Activated CD8-positive, alpha-beta memory T cell treated with anti-CD3 and anti-CD28 coated beads, Interleukin-2, amount 50 U/mL, for 1 hour (primary cell): ENCODE results near the gene KLHL40.

Experiments used
- DNase-seq: peaks from one replicate; pipeline ENCODE4 v3.0.0-alpha.2; 2020; ENCODE audit errors: extremely low read depth

KLHL40 gene

DNA sequence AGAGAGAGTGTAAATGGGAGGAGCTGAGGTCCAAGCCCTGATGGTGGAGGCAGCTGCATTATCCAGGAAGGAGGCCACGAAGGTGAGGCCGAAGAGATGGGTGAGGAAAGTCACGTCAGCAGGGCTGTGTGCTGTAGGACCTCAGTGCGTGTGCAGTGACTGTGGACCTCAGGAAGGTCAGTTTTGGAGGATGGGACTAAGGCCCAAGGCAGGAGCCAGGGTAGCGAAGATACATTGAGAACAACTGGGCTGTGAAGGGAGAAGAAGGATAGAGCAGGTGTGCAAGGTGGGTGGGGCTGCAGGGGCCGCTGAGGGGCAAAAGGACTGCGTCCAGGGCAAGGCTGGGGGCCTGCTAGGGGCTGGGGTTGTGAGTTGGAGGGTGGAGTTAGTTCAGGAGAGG lies 4.9 kb downstream of the KLHL40 start:
- DNase-seq = no peak

DNA sequence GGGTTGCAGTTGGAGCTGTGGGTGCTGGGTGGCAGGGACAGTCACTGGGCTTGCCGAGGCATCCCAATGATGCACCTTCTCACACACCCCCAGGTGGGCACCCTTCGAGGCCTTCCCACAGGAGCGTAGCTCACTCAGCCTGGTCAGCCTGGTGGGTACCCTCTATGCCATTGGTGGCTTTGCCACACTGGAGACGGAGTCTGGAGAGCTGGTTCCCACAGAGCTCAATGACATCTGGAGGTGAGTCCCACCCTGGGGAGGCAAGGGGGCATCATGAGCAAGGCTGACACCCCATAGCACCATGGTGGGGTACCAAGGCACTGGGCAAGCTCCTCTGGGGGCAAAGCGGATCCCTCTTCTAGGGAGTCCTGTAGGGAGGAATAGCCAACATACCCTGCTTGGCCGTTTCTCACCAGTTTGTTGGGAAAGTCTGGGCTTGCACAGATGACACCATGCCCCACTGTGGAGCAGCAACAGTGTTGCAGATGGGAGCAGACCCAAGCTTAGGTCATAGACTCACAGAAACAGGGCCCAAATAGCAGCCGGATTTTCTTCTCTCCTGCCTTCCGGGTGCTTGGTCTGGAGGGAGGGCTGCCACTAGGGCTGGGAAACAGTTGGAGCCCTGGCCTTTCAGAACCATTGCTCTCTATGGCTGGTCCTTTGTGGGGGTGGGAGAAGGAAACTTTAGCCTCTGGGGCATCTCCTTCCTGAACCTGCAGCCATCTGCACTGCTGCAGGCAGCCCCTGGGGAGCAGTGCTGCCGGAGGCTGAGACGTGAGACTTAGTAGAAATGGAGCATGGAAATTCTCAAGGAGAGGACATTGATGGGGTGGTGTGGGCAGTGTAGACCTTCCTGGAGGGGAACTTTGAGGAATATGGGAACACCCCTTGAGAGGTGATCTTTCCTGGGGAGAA lies 5.7 kb downstream of the KLHL40 start:
- no peak for DNase-seq

DNA sequence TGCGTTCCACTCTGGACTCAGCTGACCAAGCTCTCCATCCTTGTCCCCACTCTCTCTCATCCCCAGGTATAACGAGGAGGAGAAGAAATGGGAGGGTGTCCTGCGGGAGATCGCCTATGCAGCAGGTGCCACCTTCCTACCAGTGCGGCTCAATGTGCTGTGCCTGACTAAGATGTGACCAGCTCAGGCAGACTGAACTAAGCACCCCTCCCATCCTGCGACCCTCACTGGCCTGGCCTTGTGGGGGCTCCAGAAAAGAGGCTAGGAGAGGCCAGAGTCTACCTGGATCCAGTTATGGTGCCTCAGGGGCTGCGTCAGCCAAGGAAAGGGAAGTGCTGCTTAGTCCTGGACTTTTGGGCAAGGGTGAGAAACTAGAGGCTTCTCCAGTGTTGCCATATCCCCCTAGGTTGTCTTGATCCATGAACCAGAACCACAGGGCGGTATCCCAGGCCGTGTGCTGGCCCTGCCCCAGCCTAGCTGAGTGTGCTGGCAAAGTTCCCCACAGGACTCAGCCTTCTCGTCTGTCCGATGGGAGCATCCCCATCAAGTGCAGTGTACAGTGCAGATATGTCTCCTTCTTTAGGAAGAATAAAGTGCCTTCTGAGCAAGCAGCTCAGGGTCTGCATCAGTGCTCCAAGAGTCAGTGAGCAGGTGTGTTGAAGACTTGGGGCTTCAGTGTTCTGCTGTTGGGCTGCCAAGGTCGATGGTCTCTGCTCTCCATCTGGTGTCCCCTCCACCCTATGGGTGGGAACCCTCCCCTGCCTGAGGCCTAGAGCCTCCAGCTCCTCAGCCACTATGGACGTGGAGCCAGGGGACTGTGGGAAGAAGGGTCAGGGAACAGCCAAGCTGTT lies 6.7 kb downstream of the KLHL40 start:
- DNase-seq = no peak

DNA sequence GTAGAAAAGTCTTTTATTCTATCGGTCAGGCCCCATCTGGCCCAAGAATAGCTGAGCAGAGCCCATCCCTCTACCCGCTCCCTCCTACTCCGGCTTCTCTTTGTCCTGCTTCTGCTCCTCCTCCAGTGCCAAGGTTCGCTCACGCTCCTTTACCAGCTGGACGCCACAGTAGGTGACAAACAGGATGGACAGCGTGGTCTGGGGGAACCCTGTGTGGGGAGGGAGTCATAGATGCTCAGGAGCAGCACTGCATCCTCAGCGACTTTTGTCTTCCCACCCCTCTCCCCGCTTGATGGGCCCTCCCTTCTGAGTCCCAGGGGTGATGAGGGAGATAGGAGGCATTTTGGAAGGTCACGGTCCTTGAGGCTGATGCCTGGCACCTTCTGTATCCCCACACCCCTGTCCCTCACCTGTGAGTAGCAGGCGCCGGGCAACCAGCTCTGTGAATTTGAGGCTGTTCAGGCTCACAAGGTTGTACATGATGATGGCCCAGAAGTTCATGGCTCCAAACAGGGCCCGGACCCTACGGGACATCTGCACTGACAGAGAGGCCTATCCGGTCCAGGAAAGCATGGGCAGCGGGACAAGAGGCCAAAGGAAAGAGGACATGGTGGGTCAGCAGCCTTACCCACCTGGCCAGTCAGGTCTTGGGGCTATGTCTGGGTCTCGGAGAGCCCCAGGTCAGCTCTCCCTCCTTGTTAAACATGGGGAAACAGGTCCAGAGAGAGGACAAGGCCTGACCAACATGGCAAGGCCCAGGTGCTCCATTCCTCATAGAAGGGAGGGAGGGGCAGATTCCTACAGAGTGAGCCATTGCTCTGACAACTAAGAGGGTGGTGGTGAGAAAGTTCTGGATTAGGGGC lies 7.6 kb downstream of the KLHL40 start:
- no peak for DNase-seq

DNA sequence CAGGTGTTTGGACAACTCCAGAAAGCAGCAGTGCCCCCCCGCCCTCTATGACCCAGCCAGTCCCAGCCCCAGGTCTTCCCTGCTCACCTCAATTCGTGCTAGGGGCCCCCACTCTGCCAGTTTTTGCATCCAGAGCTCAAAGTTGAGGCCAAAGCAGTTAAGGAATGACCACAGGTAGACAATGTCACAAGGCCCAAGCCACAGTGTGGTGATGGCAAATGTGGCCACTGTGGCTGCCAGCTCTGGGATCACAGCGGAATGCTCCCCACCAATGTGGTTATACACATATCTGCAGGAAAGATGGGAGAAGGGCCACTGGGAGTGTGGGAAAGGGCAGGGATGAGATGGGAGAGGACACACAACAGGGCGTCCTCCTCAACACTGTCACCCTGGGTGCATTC lies 8.2 kb downstream of the KLHL40 start:
- no peak for DNase-seq

DNA sequence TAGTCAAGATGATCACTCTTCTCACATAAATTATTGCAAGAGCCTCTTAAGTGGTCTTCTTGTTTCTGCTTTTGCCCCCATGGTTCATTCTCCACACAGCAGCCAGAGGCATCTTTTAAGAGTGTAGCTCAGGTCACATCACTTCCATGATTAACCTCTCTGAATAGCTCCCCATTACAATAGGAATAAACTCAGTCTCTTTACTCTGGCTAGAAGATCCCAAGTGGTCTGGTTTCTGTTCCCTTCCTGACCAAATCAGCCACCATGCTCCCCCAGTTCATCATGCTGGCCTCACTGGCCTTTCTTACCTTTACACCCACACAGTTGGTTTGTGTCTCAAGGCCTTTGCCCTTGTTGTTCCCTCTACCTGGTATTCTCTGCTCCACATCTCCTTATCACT lies 9.0 kb downstream of the KLHL40 start:
- no peak for DNase-seq

DNA sequence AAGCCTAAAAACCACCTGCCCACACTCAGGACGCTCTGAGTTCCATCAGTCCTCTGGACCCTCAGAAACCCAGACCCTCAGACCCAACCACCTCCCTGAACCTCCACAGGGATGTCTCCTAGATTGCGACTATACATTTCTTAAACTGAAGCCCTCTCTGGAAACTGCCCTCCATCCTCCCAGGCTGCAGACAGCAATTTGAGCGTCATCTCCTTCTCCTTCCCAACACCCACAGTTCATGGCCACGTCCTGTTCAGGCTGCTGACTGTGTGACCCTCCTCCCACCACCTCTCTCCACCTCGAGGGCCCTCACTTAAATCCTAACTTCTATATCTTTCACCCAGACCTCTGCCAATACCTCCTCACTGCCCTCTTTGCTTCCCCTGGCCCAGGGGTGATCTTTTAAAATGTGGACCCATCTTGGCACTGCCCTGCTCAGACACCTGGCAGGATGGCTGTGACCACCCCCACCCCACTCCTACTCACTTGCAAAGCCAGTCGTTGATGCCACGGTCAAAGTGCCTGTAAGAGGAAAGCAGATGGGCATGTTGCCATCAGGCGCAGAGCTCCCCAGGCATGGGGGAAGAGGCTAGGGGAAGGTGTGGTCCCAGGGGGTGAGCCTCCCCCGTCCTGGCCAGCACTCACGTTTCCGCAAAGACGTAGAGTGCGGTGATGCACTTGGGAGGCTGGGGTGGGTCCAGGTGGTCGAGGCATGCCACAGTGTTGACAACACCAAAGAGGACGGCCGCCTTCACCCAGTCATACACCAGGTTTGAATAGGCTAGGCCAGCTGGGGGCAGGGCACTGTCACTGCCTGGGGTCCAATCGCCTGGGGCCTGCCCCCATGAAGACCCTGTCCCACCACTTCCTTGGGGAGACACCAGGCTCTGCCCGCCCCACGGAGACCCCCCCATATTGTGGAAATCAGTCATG lies 11.3 kb downstream of the KLHL40 start:
- DNase-seq = no peak

DNA sequence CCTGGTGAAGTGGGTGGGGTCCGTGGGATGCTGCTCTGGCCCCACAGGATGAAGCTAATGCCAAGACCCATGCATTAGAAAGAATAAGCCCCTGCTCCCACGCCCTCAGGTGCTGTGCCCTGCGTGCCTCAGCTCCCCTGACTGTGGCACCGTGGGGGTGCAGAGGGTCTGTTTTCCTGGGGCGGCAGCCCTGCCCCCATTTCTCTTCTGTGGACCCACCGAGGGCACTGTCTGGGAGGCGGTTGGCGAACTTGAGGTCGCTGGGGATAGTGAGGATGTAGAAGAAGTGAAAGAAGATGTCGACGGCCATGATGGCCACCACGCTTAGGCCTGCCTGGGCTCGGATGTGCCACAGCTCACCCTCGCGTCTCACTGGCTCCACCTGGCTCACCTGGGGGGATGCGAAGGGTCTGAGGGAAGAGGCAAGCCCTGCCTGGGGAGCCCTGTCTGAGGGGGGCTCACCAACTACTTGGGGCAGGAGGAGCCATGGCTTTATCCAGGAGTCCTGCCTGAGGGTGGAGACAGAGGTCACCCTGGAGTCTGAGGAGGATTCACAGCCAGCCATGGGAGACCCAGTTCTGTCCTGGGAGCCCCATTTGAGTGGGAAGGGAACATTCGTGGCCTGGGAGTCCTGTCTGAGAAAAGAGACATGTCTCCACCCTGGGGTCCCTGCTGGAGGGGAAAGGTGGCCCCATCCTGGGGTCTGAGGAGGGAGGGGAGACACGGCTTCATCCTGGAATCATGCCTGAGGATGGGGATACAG lies 12.1 kb downstream of the KLHL40 start:
- no peak for DNase-seq

DNA sequence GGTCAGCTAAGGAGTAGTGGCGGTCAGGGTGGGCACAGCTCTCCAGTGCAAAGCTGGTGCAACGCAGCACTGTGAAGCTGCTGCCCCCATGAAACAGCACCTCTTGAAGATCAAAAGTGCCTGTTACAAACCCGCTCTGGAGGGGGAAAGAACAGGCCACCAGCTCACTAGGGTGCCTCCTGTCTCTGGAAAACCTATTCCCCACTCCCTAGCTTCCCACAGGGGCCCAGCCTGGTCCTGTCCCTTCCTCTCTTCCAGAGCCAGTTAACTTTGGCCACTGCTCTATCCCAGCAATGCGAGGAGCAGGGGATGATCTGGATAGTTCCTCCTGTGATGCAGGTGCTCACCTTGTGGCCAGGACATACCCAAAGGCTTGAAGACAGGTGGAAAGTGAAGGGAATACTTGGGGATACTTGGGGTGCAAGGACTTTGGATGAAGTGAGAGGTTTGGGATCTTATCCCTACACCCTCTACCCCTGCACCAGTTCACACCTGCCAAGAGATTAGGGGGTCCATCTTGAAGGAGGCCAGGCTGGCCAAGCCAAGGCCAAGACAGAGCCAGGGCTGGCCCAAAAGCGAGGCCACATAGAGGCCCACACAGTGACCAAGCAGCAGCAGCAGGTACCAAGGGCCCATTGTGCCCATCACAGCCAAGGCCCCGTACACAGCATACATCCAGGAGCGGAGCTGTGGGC lies 13.0 kb downstream of the KLHL40 start:
- DNase-seq = no peak

DNA sequence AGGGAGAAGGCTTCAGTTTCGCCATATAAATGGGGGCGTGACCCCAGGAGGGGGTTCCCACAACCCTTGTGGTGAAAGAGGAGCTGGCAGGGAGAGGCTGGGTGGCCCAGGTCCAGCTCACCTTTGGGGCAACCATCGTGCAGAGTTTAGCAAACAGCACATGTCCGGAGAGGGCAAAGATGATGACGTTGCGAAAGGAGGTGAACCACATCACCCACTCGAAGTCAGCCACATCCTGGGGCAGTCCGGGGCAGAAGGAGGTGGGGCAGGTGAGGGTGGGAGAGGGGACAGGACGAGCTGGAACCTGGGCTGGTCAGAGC lies 13.5 kb downstream of the KLHL40 start:
- no peak for DNase-seq

DNA sequence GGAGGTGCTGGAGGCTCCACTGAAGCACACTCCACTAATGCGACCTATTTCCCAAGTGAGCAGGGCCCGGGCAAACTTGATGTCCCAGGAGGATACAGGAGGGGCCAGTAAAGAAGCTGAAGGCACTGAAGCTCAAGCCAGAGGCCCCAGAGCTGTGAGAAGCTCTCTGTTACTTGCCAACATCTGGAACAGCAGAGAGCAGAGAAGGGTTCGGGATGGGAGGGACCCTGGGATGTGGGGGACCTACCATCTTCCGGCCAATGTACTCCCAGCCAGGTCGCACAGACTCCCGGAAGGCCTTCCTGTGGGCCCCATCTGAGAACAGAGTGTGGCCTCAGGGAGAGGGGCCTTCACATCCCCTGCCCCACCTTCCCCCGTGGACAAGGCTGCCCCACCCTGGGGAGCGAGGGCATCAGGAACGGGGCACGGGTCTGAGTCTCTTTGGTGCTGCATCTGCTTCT lies 14.2 kb downstream of the KLHL40 start:
- DNase-seq = no peak

DNA sequence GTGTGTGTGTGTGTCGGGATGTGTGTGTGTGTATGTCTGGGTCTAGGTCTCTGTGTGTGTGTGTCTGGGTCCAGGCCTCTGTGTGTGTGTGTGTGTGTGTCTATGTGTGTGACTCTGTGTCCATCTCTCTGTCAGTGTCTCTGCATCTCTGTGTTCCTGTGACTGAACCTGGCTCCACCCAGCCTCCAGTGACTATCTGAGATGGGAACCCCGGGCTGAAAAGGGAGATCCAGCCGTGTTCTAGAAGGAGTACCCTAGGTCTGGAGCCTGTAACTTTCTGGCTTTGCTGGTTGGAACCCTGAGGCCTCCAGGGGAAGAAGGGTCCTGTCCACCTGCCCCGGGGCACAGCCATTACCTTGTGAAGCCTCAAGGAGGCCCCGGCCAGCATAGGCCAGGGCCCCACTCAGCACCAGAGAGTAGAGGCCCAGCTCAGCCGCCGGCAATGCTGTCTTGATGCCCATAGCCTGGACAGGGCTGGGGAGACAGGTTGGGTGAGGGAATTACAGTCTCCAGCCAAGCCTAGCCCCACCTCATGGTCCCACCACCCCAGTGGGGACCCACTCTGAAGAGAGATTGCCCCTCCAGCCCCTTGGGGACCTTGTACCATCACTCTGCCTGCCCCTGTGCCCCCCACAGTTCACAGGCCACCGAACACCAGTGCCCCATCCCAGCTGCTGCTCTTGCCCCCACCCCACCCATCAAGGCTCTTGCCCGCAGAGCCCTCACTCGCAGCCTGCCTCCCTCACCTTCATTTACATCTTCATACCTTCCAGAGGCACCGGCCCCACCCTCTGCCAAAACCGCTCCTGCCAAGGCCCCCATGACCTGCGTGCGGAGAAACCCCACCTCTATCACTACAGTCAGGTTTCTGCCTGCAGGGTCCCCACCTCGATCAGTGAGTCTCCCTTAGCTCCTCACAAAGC lies 15.3 kb downstream of the KLHL40 start:
- no peak for DNase-seq

DNA sequence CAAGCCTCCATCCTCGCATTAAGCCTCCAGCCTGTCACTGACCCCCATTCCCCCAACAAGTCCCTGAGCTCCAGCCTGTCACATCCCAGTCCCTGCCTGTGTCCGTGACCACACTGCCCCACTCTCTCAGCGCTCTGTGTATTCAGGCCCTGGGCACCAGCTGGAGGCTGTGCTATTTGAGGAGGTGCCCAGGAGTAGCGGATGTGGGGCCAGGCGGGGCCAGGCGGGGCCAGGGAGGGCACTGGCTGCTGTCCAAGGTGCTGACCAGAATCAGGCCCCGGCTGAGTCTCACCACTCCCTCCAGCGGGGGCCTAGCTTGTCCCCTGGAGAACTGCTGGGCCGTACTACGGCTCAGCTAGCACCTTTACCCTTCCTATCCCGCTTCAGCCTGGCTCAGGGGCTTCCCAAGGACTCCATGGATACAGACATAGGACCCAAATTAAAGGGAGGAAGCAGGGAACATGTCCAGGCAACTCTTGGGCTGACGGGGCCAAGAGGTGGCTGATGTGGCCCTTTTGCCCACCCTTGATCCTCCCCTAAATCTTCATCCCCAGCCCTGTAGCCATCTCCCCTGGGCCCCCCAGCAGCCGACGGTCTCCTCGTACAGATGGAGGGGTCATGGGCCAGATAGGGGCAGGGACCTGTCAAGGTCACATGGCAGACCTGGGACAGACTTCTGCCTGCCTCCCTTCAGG lies 16.2 kb downstream of the KLHL40 start:
- no peak for DNase-seq

DNA sequence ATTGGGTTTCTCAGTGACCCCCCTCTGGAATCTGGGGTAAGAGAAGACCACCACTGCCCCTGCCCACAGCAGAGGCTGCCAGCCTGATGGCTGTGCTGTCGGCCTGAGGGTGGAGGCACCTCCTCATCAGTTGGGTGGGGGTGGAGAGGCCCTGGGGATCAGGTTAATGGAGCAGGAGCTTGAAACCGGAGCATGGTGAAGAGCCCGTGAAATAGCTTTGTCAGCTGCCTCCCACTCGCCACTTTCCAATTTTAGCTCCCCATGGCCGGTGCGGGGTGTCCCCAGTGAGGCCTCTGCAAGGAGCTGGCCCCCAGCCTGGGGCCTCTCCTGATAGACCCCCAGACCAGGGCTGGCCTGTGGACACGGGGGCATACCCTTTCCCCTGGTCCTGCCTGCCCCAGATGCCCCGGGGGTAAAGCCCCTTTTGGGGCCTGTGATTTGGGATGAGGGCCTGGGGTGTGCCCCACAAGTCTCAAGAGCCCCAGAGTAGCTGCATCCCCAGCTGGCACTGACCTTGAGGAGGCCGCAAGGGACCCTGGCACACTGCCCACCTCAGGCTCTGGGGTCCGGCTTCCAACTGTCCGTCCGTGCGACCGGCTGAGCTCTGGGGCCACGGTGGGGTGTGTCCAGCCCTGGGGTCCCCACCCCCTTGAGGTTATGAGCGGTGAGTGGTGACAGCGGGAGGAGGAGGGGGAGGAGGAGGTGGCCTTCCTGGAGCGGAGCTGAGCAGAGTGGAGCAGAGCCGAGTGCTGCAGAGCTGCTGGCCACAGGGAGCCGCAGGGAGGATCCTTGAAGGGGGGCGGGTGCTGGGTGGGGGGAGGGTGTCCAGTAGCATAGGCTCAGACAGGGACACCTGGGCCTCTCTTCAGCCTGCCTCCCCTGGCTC lies 17.0 kb downstream of the KLHL40 start, which contains the start of gene HHATL:
Gene HHATL, minus strand, starts transcription at position 733 of the 886 bp plus-strand sequence. CDS start 1,972 bp downstream, outside the sequence.
- DNase-seq = no peak

DNA sequence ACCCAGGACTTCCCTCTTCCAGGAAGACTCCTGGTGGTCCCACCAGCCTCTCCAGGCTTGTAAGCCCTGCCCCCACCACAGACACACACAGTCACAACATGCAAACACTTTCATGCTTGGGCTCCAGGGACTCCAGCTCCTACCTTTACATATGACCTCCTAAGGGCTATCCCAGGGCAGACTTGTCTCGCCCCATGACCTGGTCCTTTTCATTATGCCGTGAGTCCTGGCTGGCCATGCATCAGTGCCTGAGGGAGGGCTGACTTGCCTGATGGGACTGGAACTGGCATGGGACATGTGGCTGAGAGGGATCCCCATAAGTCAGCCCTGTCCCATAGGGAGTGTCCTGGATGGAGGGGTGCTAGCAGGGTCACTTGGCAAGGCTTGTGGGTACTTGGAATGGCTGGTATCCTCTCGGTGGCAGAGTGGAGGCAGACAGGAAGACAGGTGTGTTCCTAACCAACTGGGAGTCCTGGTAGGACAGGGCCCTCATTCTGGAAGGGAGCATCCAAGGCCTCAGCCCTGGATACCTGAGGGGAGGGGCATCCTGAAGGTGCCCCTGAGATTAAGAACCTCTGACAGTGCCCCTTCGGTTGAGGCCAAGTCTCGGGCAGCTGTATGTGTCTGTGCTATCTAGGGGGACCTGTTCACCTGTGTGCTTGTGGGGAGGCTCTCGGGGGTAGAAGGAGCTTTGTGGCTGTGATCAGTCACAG lies 17.8 kb downstream of the KLHL40 start:
- DNase-seq = no peak

DNA sequence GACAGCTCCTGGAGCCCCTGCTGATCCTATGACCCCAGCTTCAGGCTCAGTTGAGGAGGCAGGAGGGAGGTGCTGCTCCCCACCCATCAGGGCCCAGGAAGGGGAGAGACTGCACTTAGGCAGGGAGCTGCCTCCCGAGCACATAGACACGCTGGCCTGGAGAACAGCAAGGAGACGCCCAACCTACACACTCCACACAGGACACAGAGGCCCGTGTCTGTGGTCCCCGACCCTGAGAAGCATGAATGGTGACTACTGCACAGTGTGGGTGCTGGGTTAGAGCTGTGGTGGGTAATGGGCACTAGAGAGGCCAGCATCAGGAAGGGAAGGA lies 18.3 kb downstream of the KLHL40 start:
- no peak for DNase-seq
